Astrocyte (in vitro differentiated cells and primary cell): Measurements from ENCODE around the gene DISC1.

Experiments
- CTCF ChIP-seq: IDR thresholded peaks from 2 replicates; pipeline ENCODE4 v1.5.1; 2011; ENCODE audit warnings: low read depth, mild to moderate bottlenecking, inconsistent platforms, low read length, moderate library complexity; ENCODE audit not compliant: insufficient read depth
- EZH2 ChIP-seq: IDR thresholded peaks from 2 replicates; pipeline ENCODE4 v1.6.1; 2012; ENCODE audit warnings: mild to moderate bottlenecking, low read length, inconsistent platforms; ENCODE audit not compliant: insufficient read depth

GRCh38 chr1:231580874-231581273, 45.7 kb upstream of the DISC1 start:
- TF ChIP-seq CTCF: no peak
- TF ChIP-seq EZH2: no peak
